ENCODE results near the gene CSNK1D. TPM values are rescaled to one million over a fixed set of nuclear protein-coding genes. Genes with fewer than 3 reads are reported as not detected.

The CSNK1D gene
- total and polyA plus RNA-seq, 2 experiments from 2014 or later: 35.1 to 102 TPM

GRCh38 chr17:82238472-82239201 is 34.9 kb downstream of the CSNK1D start:
- no peak for TF ChIP-seq EZH2phosphoT487 (IDR thresholded peaks at IDR 0.05; ENCODE audit: insufficient read depth, low read depth)
- no peak for TF ChIP-seq EZH2 (IDR thresholded peaks at IDR 0.05; ENCODE audit: insufficient read depth, poor library complexity, severe bottlenecking)
- H3K27me3 ChIP-seq (replicated peaks; ENCODE audit: insufficient read depth): no peaks in the 10 kb centered on the region
- peak overlapping the region; percentile 20 for H3K4me2 ChIP-seq (ENCODE audit: unreplicated experiment)
- peaks cover 38% of the 10 kb centered on the region for H3F3A ChIP-seq (ENCODE audit: insufficient read depth)
- H4K20me1 ChIP-seq (ENCODE audit: insufficient read depth): peaks cover 7% of the 10 kb centered on the region; the same call in 1 of the 2 replicates
- DNase-seq: peak; percentile 92
- peak overlapping the region; percentile 60 for H3K9ac ChIP-seq
- H3K4me1 ChIP-seq (ENCODE audit: insufficient read depth): peaks cover 39% of the 10 kb centered on the region
- H3K79me2 ChIP-seq (ENCODE audit: insufficient read depth): peaks cover 66% of the 10 kb centered on the region
- H2AFZ ChIP-seq: no peak overlapping the region
- WGBS, 2 experiments (ENCODE audit: low coverage in 1 of 2, low lambda C conversion rate in 2 of 2, missing lambda C conversion rate in 2 of 2): 24 to 25% methylated on average over 33 of the region's 33 CpGs
- peak overlapping the region; percentile 18 for H3K4me3 ChIP-seq
- H3K9me2 ChIP-seq (ENCODE audit: insufficient read depth): no peaks in the 10 kb centered on the region
- H3K9me3 ChIP-seq (ENCODE audit: low read depth): no peaks in the 10 kb centered on the region
- peak overlapping the region; percentile 70 for H3K27ac ChIP-seq
- peaks cover 9% of the 10 kb centered on the region; the same call in 1 of the 2 replicates for H3K36me3 ChIP-seq (ENCODE audit: low read depth)
- in situ Hi-C loops (cut with MboI): no loop called here

GRCh38 chr17:82237746-82238471 is 35.6 kb downstream of the CSNK1D start:
- Histone ChIP-seq H3K9me3 (ENCODE audit: low read depth) (no peaks in the 10 kb centered on the region), H3K36me3 (ENCODE audit: low read depth) (peaks cover 5% of the 10 kb centered on the region; the same call in 1 of the 2 replicates), H3K79me2 (ENCODE audit: insufficient read depth) (peaks cover 74% of the 10 kb centered on the region), H3K9me2 (ENCODE audit: insufficient read depth) (no peaks in the 10 kb centered on the region), H3K27ac (peak overlapping the region; percentile 70), H2AFZ (no peak overlapping the region), H3K27me3 (replicated peaks; ENCODE audit: insufficient read depth) (no peaks in the 10 kb centered on the region), H3K4me2 (ENCODE audit: unreplicated experiment) (peak overlapping the region; percentile 20), H3F3A (ENCODE audit: insufficient read depth) (peaks cover 34% of the 10 kb centered on the region), H3K4me1 (ENCODE audit: insufficient read depth) (peaks cover 39% of the 10 kb centered on the region), H4K20me1 (ENCODE audit: insufficient read depth) (peaks cover 7% of the 10 kb centered on the region; the same call in 1 of the 2 replicates), H3K4me3 (peak overlapping the region; percentile 18), H3K9ac (peak overlapping the region; percentile 60)
- no peak for TF ChIP-seq EZH2phosphoT487 (IDR thresholded peaks at IDR 0.05; ENCODE audit: insufficient read depth, low read depth)
- TF ChIP-seq EZH2 (IDR thresholded peaks at IDR 0.05; ENCODE audit: insufficient read depth, poor library complexity, severe bottlenecking): no peak
- DNase-seq: peak; percentile 58
- in situ Hi-C loops (cut with MboI): no loop called here
- 46 to 61% methylated on average over 18 to 34 of the region's 34 CpGs for WGBS, 2 experiments (ENCODE audit: low coverage in 1 of 2, low lambda C conversion rate in 2 of 2, missing lambda C conversion rate in 2 of 2)

GRCh38 chr17:82237083-82237745 is 36.3 kb downstream of the CSNK1D start:
- Histone ChIP-seq H3K4me1 (ENCODE audit: insufficient read depth) (peaks cover 37% of the 10 kb centered on the region), H3K9ac (no peak overlapping the region), H3K27me3 (replicated peaks; ENCODE audit: insufficient read depth) (no peaks in the 10 kb centered on the region), H2AFZ (no peak overlapping the region), H3K79me2 (ENCODE audit: insufficient read depth) (peaks cover 81% of the 10 kb centered on the region), H4K20me1 (ENCODE audit: insufficient read depth) (peaks cover 7% of the 10 kb centered on the region; the same call in 1 of the 2 replicates), H3K36me3 (ENCODE audit: low read depth) (peaks cover 5% of the 10 kb centered on the region; the same call in 1 of the 2 replicates), H3K4me2 (ENCODE audit: unreplicated experiment) (no peak overlapping the region), H3K27ac (no peak overlapping the region), H3K9me2 (ENCODE audit: insufficient read depth) (no peaks in the 10 kb centered on the region), H3K9me3 (ENCODE audit: low read depth) (no peaks in the 10 kb centered on the region), H3K4me3 (no peak overlapping the region), H3F3A (ENCODE audit: insufficient read depth) (peaks cover 27% of the 10 kb centered on the region)
- WGBS, 2 experiments (ENCODE audit: low coverage in 1 of 2, low lambda C conversion rate in 2 of 2, missing lambda C conversion rate in 2 of 2): 95 to 97% methylated on average over 55 to 59 of the region's 59 CpGs
- in situ Hi-C loops (cut with MboI): no loop called here
- TF ChIP-seq EZH2 (IDR thresholded peaks at IDR 0.05; ENCODE audit: insufficient read depth, poor library complexity, severe bottlenecking) (no peak), EZH2phosphoT487 (IDR thresholded peaks at IDR 0.05; ENCODE audit: insufficient read depth, low read depth) (no peak)
- DNase-seq: no peak

All from GM23248 (cell line).